GM12878 (cell line): ENCODE measurements around the gene TRMT13. TPM values are rescaled to one million over a fixed set of nuclear protein-coding genes. Genes with fewer than 3 reads are reported as not detected.
"Not testable (repeated sequence)": the region's sequence is repeated elsewhere in the genome, so short reads cannot be mapped to it uniquely, and the experiment has no call there.

Source experiments
- ATAC-seq: fragments of 200-7000 bp; cut with Tn5 transposase; 3 replicates; pipeline ENCODE4 v1.9.1; 2020; ENCODE audit warnings: mild to moderate bottlenecking, moderate library complexity
- BruUV-seq: library from RNA; stranded (reverse); fragments of 400-500 nt; replicated peaks from 2 replicates; lab custom pipeline; 2021; lab: Mats Ljungman, UMichigan
- CTCF ChIA-PET: fragments of 300-600 bp; sonication (Branson Sonifier 250); formaldehyde crosslinking; extraction: SDS; loops from one replicate; lab custom pipeline; 2021; ENCODE audit warnings: inconsistent platforms; lab: Yijun Ruan, JAX
- POLR2A ChIA-PET: fragments of 350-600 bp; formaldehyde crosslinking; extraction: SDS; loops from one replicate; lab custom pipeline; 2021; ENCODE audit warnings: inconsistent platforms; lab: Charles Lee
- RAD21 ChIA-PET: fragments of 300-600 bp; sonication (Branson Sonifier 250); formaldehyde crosslinking; loops from one replicate; lab custom pipeline; 2023; ENCODE audit warnings: antibody characterized with exemption; ENCODE audit not compliant: unreplicated experiment; lab: Charles Lee
- SMC1A ChIA-PET: fragments of 300-600 bp; sonication (Branson Sonifier 250); formaldehyde crosslinking; loops from one replicate; lab custom pipeline; 2023; ENCODE audit not compliant: unreplicated experiment, uncharacterized antibody; lab: Charles Lee
- DNase-seq: peaks from one replicate; pipeline ENCODE4 v3.0.0-alpha.2; 2011; ENCODE audit warnings: low read depth, low spot score
- FAIRE-seq: peaks from 3 replicates; lab custom pipeline; 2011; peaks lifted over from hg19 to GRCh38; lab: Jason Lieb, UNC
- H2AFZ ChIP-seq: 2 replicates; pipeline ENCODE4 v1.6.0; 2011; ENCODE audit warnings: low read depth, low read length, control low read depth; ENCODE audit not compliant: control insufficient read depth
- H3K27ac ChIP-seq: 2 replicates; pipeline ENCODE4 v1.5.1; 2011; ENCODE audit warnings: control low read depth; ENCODE audit not compliant: control insufficient read depth, insufficient read depth
- H3K27me3 ChIP-seq, 2 experiments: replicated peaks in 1 of 2; 2 replicates each; pipeline versions ENCODE4 v1.6.0 to v1.6.1; 2011; ENCODE audit warnings: low read length in 1 of 2; ENCODE audit not compliant: control insufficient read depth in 2 of 2, insufficient read depth in 2 of 2
- H3K36me3 ChIP-seq, 2 experiments: 2 replicates each; pipeline ENCODE4 v1.5.1; 2011; ENCODE audit warnings: low read length in 1 of 2; ENCODE audit not compliant: control insufficient read depth in 2 of 2, insufficient read depth in 2 of 2
- H3K4me1 ChIP-seq: 2 replicates; pipeline ENCODE4 v1.6.1; 2011; ENCODE audit warnings: mild to moderate bottlenecking, low read length, moderate library complexity, mixed read lengths; ENCODE audit not compliant: control insufficient read depth, insufficient read depth
- H3K4me2 ChIP-seq: 2 replicates; pipeline ENCODE4 v1.6.0; 2011; ENCODE audit warnings: control low read depth; ENCODE audit not compliant: control insufficient read depth, insufficient read depth
- H3K4me3 ChIP-seq: fragments of 200-600 bp; sonication (generic); 2 replicates; pipeline ENCODE4 v1.5.1; 2016
- H3K79me2 ChIP-seq: 2 replicates; pipeline ENCODE4 v1.6.0; 2011; ENCODE audit warnings: low read length; ENCODE audit not compliant: control insufficient read depth, insufficient read depth
- H3K9ac ChIP-seq: 2 replicates; pipeline ENCODE4 v1.8.0; 2011; ENCODE audit warnings: low read length, control low read depth, mixed read lengths; ENCODE audit not compliant: control insufficient read depth, insufficient read depth
- H3K9me3 ChIP-seq: replicated peaks from 3 replicates; pipeline ENCODE4 v1.5.1; 2011; ENCODE audit warnings: mild to moderate bottlenecking, low read length; ENCODE audit not compliant: control insufficient read depth, insufficient read depth
- H4K20me1 ChIP-seq: 2 replicates; pipeline ENCODE4 v1.6.0; 2011; ENCODE audit not compliant: control insufficient read depth, insufficient read depth
- BMI1 ChIP-seq: fragments of 450-650 bp; IDR thresholded peaks from 2 replicates; pipeline ENCODE4 v1.6.1; 2016; ENCODE audit warnings: mild to moderate bottlenecking, moderate library complexity, borderline replicate concordance
- CHD4 ChIP-seq: fragments of 200-600 bp; sonication (generic); IDR thresholded peaks from 2 replicates; pipeline ENCODE4 v1.6.1; 2016; ENCODE audit warnings: mild to moderate bottlenecking
- E4F1 ChIP-seq: fragments of 450-650 bp; IDR thresholded peaks from 2 replicates; pipeline ENCODE4 v1.6.1; 2018; ENCODE audit warnings: borderline replicate concordance, mild to moderate bottlenecking; ENCODE audit not compliant: partially characterized antibody
- JUND ChIP-seq: IDR thresholded peaks from 2 replicates; pipeline ENCODE4 v1.6.1; 2012; ENCODE audit warnings: low read depth, mild to moderate bottlenecking, low read length, improper control_type of control experiment, moderate library complexity
- KAT2A ChIP-seq: conservative IDR thresholded peaks from 2 replicates; pipeline ENCODE4 v1.6.1; 2011; ENCODE audit warnings: low read depth, low read length; ENCODE audit not compliant: control insufficient read depth
- RBBP5 ChIP-seq: fragments of 200-600 bp; sonication (generic); conservative IDR thresholded peaks from 2 replicates; pipeline ENCODE4 v1.6.1; 2016
- SMAD5 ChIP-seq: IDR thresholded peaks from 2 replicates; pipeline ENCODE4 v1.6.1; 2016; ENCODE audit warnings: antibody characterized with exemption, low read depth
- SMARCA5 ChIP-seq: fragments of 450-650 bp; IDR thresholded peaks from 2 replicates; pipeline ENCODE4 v1.6.1; 2017; ENCODE audit warnings: mild to moderate bottlenecking
- WGBS: methylation state at CpG from one replicate; pipeline ENCODE4 v1.1.6; 2016; ENCODE audit warnings: low lambda C conversion rate; ENCODE audit not compliant: insufficient replicate concordance, insufficient coverage; ENCODE audit errors: missing lambda C conversion rate; 5-methylcytosine and 5-hydroxymethylcytosine counted together
- in situ Hi-C: fragments of 300-500 bp; cut with MboI; formaldehyde crosslinking; loops from 9 replicates; pipeline ENCODE4 v1.14.3; 2018; ENCODE audit warnings: mixed read lengths
- intact Hi-C: fragments of 100-400 bp; cut with micrococcal nuclease; formaldehyde crosslinking; loops from one replicate; pipeline ENCODE4 v1.14.2; 2022; ENCODE audit not compliant: unreplicated experiment
- polyA plus RNA-seq, 11 experiments: library from polyadenylated mRNA; depleted of rRNA in 4 of 11; unstranded in 6 of 11; stranded (reverse) in 5 of 11; fragments of >200 nt; fragmentation: Nextera tagmentation in 4 of 11; fragmentation: Illumina TruSeq in 1 of 11; extraction: Ambion mirVana in 4 of 11; extraction: Trizol in 1 of 11; gene quantifications; 1 replicate in 1 of 11; 2 replicates in 10 of 11; pipeline versions ENCODE4 v1.2.1 to v1.2.3, GENCODE V29; 2011 to 2016; ENCODE audit warnings: inconsistent platforms in 2 of 11, missing spikeins in 2 of 11, low read depth in 1 of 11
- small RNA-seq: library from RNA; depleted of rRNA; stranded (forward); fragments of <200 nt; gene quantifications from one replicate; pipeline ENCODE3, GENCODE V24; 2014
- total RNA-seq, 4 experiments: library from RNA; depleted of rRNA in 3 of 4; stranded (reverse); fragments of >200 nt in 3 of 4; fragmentation: Illumina TruSeq in 1 of 4; extraction: Trizol in 1 of 4; gene quantifications; 2 replicates each; pipeline versions ENCODE4 v1.2.1 to v1.2.3, GENCODE V29; 2013 to 2021

TRMT13 gene
- total and polyA plus RNA-seq, 10 of the 15 experiments (the other 5 are each of a cell fraction or from before 2014, with no cell fraction given): 13.7 to 26.6 (median 21.9) TPM

GRCh38 chr1:100198596-100198995 is 65.6 kb downstream of the TRMT13 start (continued):
- no peak for TF ChIP-seq JUND
- TF ChIP-seq SMAD5: no peak
- TF ChIP-seq SMARCA5: no peak
- no peak for TF ChIP-seq RBBP5
- no peak for TF ChIP-seq KAT2A
- no peak for TF ChIP-seq E4F1
- TF ChIP-seq CHD4: no peak
- no peak for TF ChIP-seq BMI1

GRCh38 chr1:100200060-100200459 is 67.1 kb downstream of the TRMT13 start:
- BruUV-seq, RAD21 ChIA-PET, H4K20me1 ChIP-seq, ATAC-seq, H2AFZ ChIP-seq, intact Hi-C loops, H3K27ac ChIP-seq, H3K9ac ChIP-seq, H3K9me3 ChIP-seq, H3K4me1 ChIP-seq, H3K4me2 ChIP-seq, FAIRE-seq, H3K27me3 ChIP-seq, in situ Hi-C loops, POLR2A ChIA-PET, H3K79me2 ChIP-seq, DNase-seq, H3K4me3 ChIP-seq: not testable (repeated sequence)
- WGBS: 97% methylated on average over 6 of the region's 6 CpGs
- H3K36me3 ChIP-seq: peaks cover 0 to 10% of the 10 kb centered on the region in 2 experiments
- ChIA-PET SMC1A (interaction anchor here (0.6 kb wide), 1 partner anchor 48 kb away, joined by 3 read pairs; no protein-coding TSS in a partner anchor), CTCF (interaction anchor here (0.7 kb wide), 1 partner anchor 589 kb away, joined by 3 read pairs; no protein-coding TSS in a partner anchor)

Small RNAs within 50 kb of the gene (small RNA-seq; reads per million reads assigned to genes)
- gene AC093019.1 (not detected), gene RPL23AP90 (not detected)

Other genes with a start within 250 kb of the TRMT13 start
- gene SLC35A3, start 163.2 kb upstream of the TRMT13 start, total RNA-seq (2014; rRNA removed): 24.3 and 25.7 TPM in 2 replicates
- 16.1 and 16.4 TPM in 2 replicates for gene SLC35A3, start 163.2 kb upstream of the TRMT13 start, total RNA-seq (2014; rRNA removed; fragmentation: Illumina TruSeq; extraction: Trizol)
- gene SLC35A3, start 163.2 kb upstream of the TRMT13 start, total RNA-seq (2021): 10.7 and 11.8 TPM in 2 replicates
- gene SLC35A3, start 163.2 kb upstream of the TRMT13 start, polyA plus RNA-seq (2011; rRNA removed): 20.3 and 42.3 TPM in 2 replicates
- gene SLC35A3, start 163.2 kb upstream of the TRMT13 start, polyA plus RNA-seq (2014; fragmentation: Illumina TruSeq; extraction: Trizol): 11.7 and 17.3 TPM in 2 replicates
- gene SLC35A3, start 163.2 kb upstream of the TRMT13 start, polyA plus RNA-seq (2014; fragmentation: Nextera tagmentation; extraction: Ambion mirVana): 1 to 10 TPM; 3.6 to 4.9 TPM
- 13.4 and 14.7 TPM in 2 replicates for gene SLC35A3, start 163.2 kb upstream of the TRMT13 start, polyA plus RNA-seq (2014; rRNA removed)
- 10 to 100 TPM; 17.0 to 20.4 TPM for gene SLC35A3, start 163.2 kb upstream of the TRMT13 start, polyA plus RNA-seq (2016; fragmentation: Nextera tagmentation; extraction: Ambion mirVana)
- 8.8 and 12.6 TPM in 2 replicates for gene SASS6, start 233 bp upstream of the TRMT13 start, total RNA-seq (2014; rRNA removed)
- 17.9 and 18.5 TPM in 2 replicates for gene SASS6, start 233 bp upstream of the TRMT13 start, total RNA-seq (2014; rRNA removed; fragmentation: Illumina TruSeq; extraction: Trizol)
- 9.7 and 11.1 TPM in 2 replicates for gene SASS6, start 233 bp upstream of the TRMT13 start, total RNA-seq (2021)
- 7.0 and 11.1 TPM in 2 replicates for gene SASS6, start 233 bp upstream of the TRMT13 start, polyA plus RNA-seq (2011; rRNA removed)
- 17.1 and 21.0 TPM in 2 replicates for gene SASS6, start 233 bp upstream of the TRMT13 start, polyA plus RNA-seq (2014; fragmentation: Illumina TruSeq; extraction: Trizol)
- 10 to 100 TPM in 1 of 2 experiments, 1 to 10 TPM in 1; 8.2 to 10.7 TPM for gene SASS6, start 233 bp upstream of the TRMT13 start, polyA plus RNA-seq (2014; fragmentation: Nextera tagmentation; extraction: Ambion mirVana)
- gene SASS6, start 233 bp upstream of the TRMT13 start, polyA plus RNA-seq (2014; rRNA removed): 6.6 and 6.7 TPM in 2 replicates
- gene SASS6, start 233 bp upstream of the TRMT13 start, polyA plus RNA-seq (2016; fragmentation: Nextera tagmentation; extraction: Ambion mirVana): 10 to 100 TPM; 11.2 to 11.9 TPM
- gene LRRC39, start 45.1 kb downstream of the TRMT13 start, total RNA-seq (2014; rRNA removed): 0.33 and 0.51 TPM in 2 replicates
- gene LRRC39, start 45.1 kb downstream of the TRMT13 start, total RNA-seq (2014; rRNA removed; fragmentation: Illumina TruSeq; extraction: Trizol): 0.76 and 0.88 TPM in 2 replicates
- gene LRRC39, start 45.1 kb downstream of the TRMT13 start, total RNA-seq (2021): 0.13 and 0.23 TPM in 2 replicates
- 0.95 and 1.9 TPM in 2 replicates for gene LRRC39, start 45.1 kb downstream of the TRMT13 start, polyA plus RNA-seq (2011; rRNA removed)
- gene LRRC39, start 45.1 kb downstream of the TRMT13 start, polyA plus RNA-seq (2014; fragmentation: Illumina TruSeq; extraction: Trizol): 1.0 and 1.3 TPM in 2 replicates
- under 1 TPM; 0.35 to 0.62 TPM for gene LRRC39, start 45.1 kb downstream of the TRMT13 start, polyA plus RNA-seq (2014; fragmentation: Nextera tagmentation; extraction: Ambion mirVana)
- 1.1 TPM in 2 replicates for gene LRRC39, start 45.1 kb downstream of the TRMT13 start, polyA plus RNA-seq (2014; rRNA removed)
- under 1 TPM; 0.39 to 0.50 TPM for gene LRRC39, start 45.1 kb downstream of the TRMT13 start, polyA plus RNA-seq (2016; fragmentation: Nextera tagmentation; extraction: Ambion mirVana)
- gene DBT, start 116.7 kb downstream of the TRMT13 start, total RNA-seq (2014; rRNA removed): 3.8 and 4.2 TPM in 2 replicates
- 7.5 and 8.7 TPM in 2 replicates for gene DBT, start 116.7 kb downstream of the TRMT13 start, total RNA-seq (2014; rRNA removed; fragmentation: Illumina TruSeq; extraction: Trizol)
- gene DBT, start 116.7 kb downstream of the TRMT13 start, total RNA-seq (2021): 7.6 and 7.7 TPM in 2 replicates
- 15.9 and 29.6 TPM in 2 replicates for gene DBT, start 116.7 kb downstream of the TRMT13 start, polyA plus RNA-seq (2011; rRNA removed)
- 8.8 and 9.8 TPM in 2 replicates for gene DBT, start 116.7 kb downstream of the TRMT13 start, polyA plus RNA-seq (2014; fragmentation: Illumina TruSeq; extraction: Trizol)
- gene DBT, start 116.7 kb downstream of the TRMT13 start, polyA plus RNA-seq (2014; fragmentation: Nextera tagmentation; extraction: Ambion mirVana): 1 to 10 TPM; 2.1 to 3.0 TPM
- 3.2 and 4.3 TPM in 2 replicates for gene DBT, start 116.7 kb downstream of the TRMT13 start, polyA plus RNA-seq (2014; rRNA removed)
- gene DBT, start 116.7 kb downstream of the TRMT13 start, polyA plus RNA-seq (2016; fragmentation: Nextera tagmentation; extraction: Ambion mirVana): 1 to 10 TPM; 6.7 to 7.1 TPM
- 37.1 and 39.3 TPM in 2 replicates for gene RTCA, start 133.1 kb downstream of the TRMT13 start, total RNA-seq (2014; rRNA removed)
- 31.3 and 34.5 TPM in 2 replicates for gene RTCA, start 133.1 kb downstream of the TRMT13 start, total RNA-seq (2014; rRNA removed; fragmentation: Illumina TruSeq; extraction: Trizol)
- gene RTCA, start 133.1 kb downstream of the TRMT13 start, total RNA-seq (2021): 36.3 and 37.3 TPM in 2 replicates
- gene RTCA, start 133.1 kb downstream of the TRMT13 start, polyA plus RNA-seq (2011; rRNA removed): 46.5 and 71.3 TPM in 2 replicates
- 29.2 and 41.4 TPM in 2 replicates for gene RTCA, start 133.1 kb downstream of the TRMT13 start, polyA plus RNA-seq (2014; fragmentation: Illumina TruSeq; extraction: Trizol)
- 10 to 100 TPM; 10.3 to 23.6 TPM for gene RTCA, start 133.1 kb downstream of the TRMT13 start, polyA plus RNA-seq (2014; fragmentation: Nextera tagmentation; extraction: Ambion mirVana)
- gene RTCA, start 133.1 kb downstream of the TRMT13 start, polyA plus RNA-seq (2014; rRNA removed): 37.4 and 37.8 TPM in 2 replicates
- gene RTCA, start 133.1 kb downstream of the TRMT13 start, polyA plus RNA-seq (2016; fragmentation: Nextera tagmentation; extraction: Ambion mirVana): 10 to 100 TPM; 59.4 to 63.5 TPM
- 5.2 and 6.9 TPM in 2 replicates for gene CDC14A, start 219.3 kb downstream of the TRMT13 start, total RNA-seq (2014; rRNA removed)
- gene CDC14A, start 219.3 kb downstream of the TRMT13 start, total RNA-seq (2014; rRNA removed; fragmentation: Illumina TruSeq; extraction: Trizol): 5.9 and 7.0 TPM in 2 replicates
- 6.8 and 7.8 TPM in 2 replicates for gene CDC14A, start 219.3 kb downstream of the TRMT13 start, total RNA-seq (2021)
- gene CDC14A, start 219.3 kb downstream of the TRMT13 start, polyA plus RNA-seq (2011; rRNA removed): 7.1 and 9.1 TPM in 2 replicates
- gene CDC14A, start 219.3 kb downstream of the TRMT13 start, polyA plus RNA-seq (2014; fragmentation: Illumina TruSeq; extraction: Trizol): 5.8 and 6.5 TPM in 2 replicates
- 1 to 10 TPM; 1.5 to 1.9 TPM for gene CDC14A, start 219.3 kb downstream of the TRMT13 start, polyA plus RNA-seq (2014; fragmentation: Nextera tagmentation; extraction: Ambion mirVana)
- gene CDC14A, start 219.3 kb downstream of the TRMT13 start, polyA plus RNA-seq (2014; rRNA removed): 3.5 and 3.9 TPM in 2 replicates
- gene CDC14A, start 219.3 kb downstream of the TRMT13 start, polyA plus RNA-seq (2016; fragmentation: Nextera tagmentation; extraction: Ambion mirVana): 1 to 10 TPM; 4.7 to 6.3 TPM